CD14-positive monocyte (primary cell): Measurements from ENCODE around the gene SLC9A9. TPM values are rescaled to one million over a fixed set of nuclear protein-coding genes. Genes with fewer than 3 reads are reported as not detected.

Source experiments
- DNase-seq, 3 donors: peaks; one replicate each; pipeline ENCODE4 v3.0.0-alpha.2; 2011 to 2022
- H2AFZ ChIP-seq: 2 replicates; pipeline ENCODE4 v1.6.0; 2012; ENCODE audit warnings: mild to moderate bottlenecking, low read depth, low read length, inconsistent platforms; ENCODE audit not compliant: insufficient read depth, poor library complexity, severe bottlenecking
- H3K27ac ChIP-seq, 2 donors: 1 replicate in 1 of 2; 2 replicates in 1 of 2; pipeline ENCODE4 v1.5.1; 2012 to 2013; ENCODE audit warnings: low read length in 2 of 2, control low read depth in 1 of 2, inconsistent platforms in 1 of 2, low read depth in 1 of 2, mild to moderate bottlenecking in 1 of 2
- H3K27me3 ChIP-seq, 2 donors: one replicate each; pipeline versions ENCODE4 v1.6.0 to v1.6.1; 2011 to 2013; ENCODE audit warnings: low read length in 2 of 2; ENCODE audit not compliant: control insufficient read depth in 2 of 2, insufficient read depth in 2 of 2
- H3K36me3 ChIP-seq, 2 donors: replicated peaks in 1 of 2; 1 replicate in 1 of 2; 2 replicates in 1 of 2; pipeline versions ENCODE4 v1.5.1 to v1.6.1; 2012 to 2013; ENCODE audit warnings: low read length in 2 of 2, control low read depth in 1 of 2, inconsistent platforms in 1 of 2, mild to moderate bottlenecking in 1 of 2; ENCODE audit not compliant: insufficient read depth in 2 of 2, control insufficient read depth in 1 of 2
- H3K4me1 ChIP-seq, 2 donors: 1 replicate in 1 of 2; 2 replicates in 1 of 2; pipeline versions ENCODE4 v1.5.1 to v1.6.1; 2012 to 2013; ENCODE audit warnings: low read length in 2 of 2, control low read depth in 1 of 2, inconsistent platforms in 1 of 2, mild to moderate bottlenecking in 1 of 2, moderate library complexity in 1 of 2; ENCODE audit not compliant: insufficient read depth in 2 of 2, control insufficient read depth in 1 of 2
- H3K4me2 ChIP-seq: replicated peaks from 2 replicates; pipeline ENCODE3; 2012; ENCODE audit warnings: low read length, moderate library complexity, mild to moderate bottlenecking; ENCODE audit not compliant: poor library complexity, severe bottlenecking; ENCODE audit errors: extremely low read depth
- H3K4me3 ChIP-seq, 3 experiments: fragments of 200-600 bp in 1 of 3; sonication (generic) in 1 of 3; replicated peaks in 1 of 3; 1 replicate in 2 of 3; 2 replicates in 1 of 3; pipeline ENCODE4 v1.5.1; 2011 to 2013; ENCODE audit warnings: low read length in 3 of 3, mild to moderate bottlenecking in 3 of 3, control low read depth in 2 of 3, low read depth in 2 of 3, inconsistent platforms in 1 of 3, moderate library complexity in 1 of 3
- H3K79me2 ChIP-seq: 2 replicates; pipeline ENCODE4 v1.6.0; 2012; ENCODE audit warnings: mild to moderate bottlenecking, control low read depth, inconsistent platforms, low read length, moderate library complexity; ENCODE audit not compliant: insufficient read depth
- H3K9ac ChIP-seq: 2 replicates; pipeline ENCODE4 v1.6.0; 2017; ENCODE audit warnings: low read length, mild to moderate bottlenecking; ENCODE audit not compliant: insufficient read depth, poor library complexity, severe bottlenecking
- H3K9me3 ChIP-seq, 2 donors: replicated peaks in 1 of 2; 1 replicate in 1 of 2; 2 replicates in 1 of 2; pipeline versions ENCODE4 v1.5.1 to v1.6.1; 2012 to 2013; ENCODE audit warnings: low read length in 2 of 2, control low read depth in 1 of 2; ENCODE audit not compliant: control insufficient read depth in 1 of 2, insufficient read depth in 1 of 2
- H4K20me1 ChIP-seq: 2 replicates; pipeline ENCODE4 v1.6.0; 2012; ENCODE audit warnings: mild to moderate bottlenecking, low read length, control low read depth, moderate library complexity; ENCODE audit not compliant: insufficient read depth
- H3K27ac Mint-ChIP-seq, 7 donors: one replicate each; pipeline ENCODE4 v1.8.0; 2020; ENCODE audit warnings: mild to moderate bottlenecking in 7 of 7, mixed read lengths in 7 of 7, moderate library complexity in 6 of 7, inconsistent platforms in 2 of 7
- H3K27me3 Mint-ChIP-seq, 3 donors: one replicate each; pipeline ENCODE4 v1.8.0; 2021 to 2022; ENCODE audit warnings: low read depth in 3 of 3, mild to moderate bottlenecking in 3 of 3, mixed read lengths in 3 of 3, moderate library complexity in 3 of 3, inconsistent platforms in 1 of 3
- H3K36me3 Mint-ChIP-seq, 2 donors: one replicate each; pipeline ENCODE4 v1.8.0; 2020; ENCODE audit warnings: mixed read lengths in 2 of 2, inconsistent platforms in 1 of 2, mild to moderate bottlenecking in 1 of 2
- H3K4me1 Mint-ChIP-seq: one replicate; pipeline ENCODE4 v1.8.0; 2020; ENCODE audit warnings: mild to moderate bottlenecking, mixed read lengths
- H3K4me3 Mint-ChIP-seq, 2 donors: one replicate each; pipeline ENCODE4 v1.8.0; 2020; ENCODE audit warnings: mild to moderate bottlenecking in 2 of 2, mixed read lengths in 2 of 2, moderate library complexity in 1 of 2
- H3K9me3 Mint-ChIP-seq, 7 donors: one replicate each; pipeline ENCODE4 v1.8.0; 2020 to 2022; ENCODE audit warnings: mixed read lengths in 7 of 7, mild to moderate bottlenecking in 6 of 7, moderate library complexity in 6 of 7, inconsistent platforms in 2 of 7
- WGBS: methylation state at CpG from one replicate; pipeline ENCODE4 v1.1.5; 2013; ENCODE audit warnings: missing lambda C conversion rate; ENCODE audit not compliant: insufficient coverage; 5-methylcytosine and 5-hydroxymethylcytosine counted together
- intact Hi-C, 2 donors: fragments of 100-400 bp; cut with micrococcal nuclease; formaldehyde crosslinking; loops; one replicate each; pipeline versions ENCODE4 v1.15.0 to v1.15.1; 2023
- polyA plus RNA-seq, 3 donors: library from polyadenylated mRNA; depleted of rRNA in 1 of 3; unstranded in 2 of 3; stranded (reverse) in 1 of 3; fragments of 300-500 nt in 2 of 3; fragments of >200 nt in 1 of 3; fragmentation: Illumina TruSeq in 2 of 3; gene quantifications; 1 replicate in 2 of 3; 2 replicates in 1 of 3; pipeline ENCODE4 v1.2.3, GENCODE V29; 2012 to 2021
- TF ChIP-seq, protein P1 (sequence below): fragments of 200-600 bp; IDR thresholded peaks from one replicate; pipeline ENCODE4 v1.8.0; 2022; ENCODE audit warnings: antibody characterized with exemption, mild to moderate bottlenecking

Gene SLC9A9
- polyA plus RNA-seq, 3 donors: 14.1 to 32.8 (median 27.0) TPM

GRCh38 chr3:143354342-143354741 lies 493.9 kb downstream of the SLC9A9 start:
- H3K27ac ChIP-seq: no peak overlapping the region
- Mint-ChIP-seq H3K4me3 (no peak overlapping the region), H3K27me3 (peaks cover 1 to 2% (median 1%) of the 10 kb centered on the region in 3 donors), H3K4me1 (peaks cover 8% of the 10 kb centered on the region), H3K9me3 (peaks cover 0 to 1% (median 0%) of the 10 kb centered on the region in 7 donors), H3K36me3 (peaks cover 9 to 33% of the 10 kb centered on the region in 2 donors), H3K27ac (peak overlapping the region in 1 of 7 donors; percentile 5)
- WGBS: 100% methylated on average over 1 of the region's 1 CpG
- no peaks in the 10 kb centered on the region for H3K36me3 ChIP-seq
- peaks cover 8 to 11% of the 10 kb centered on the region in 2 donors for H3K4me1 ChIP-seq
- no peaks in the 10 kb centered on the region for H3K79me2 ChIP-seq
- no peak for DNase-seq
- H3K4me3 ChIP-seq: no peak overlapping the region
- intact Hi-C loops: no loop called here
- no peaks in the 10 kb centered on the region for H3K9me3 ChIP-seq
- no peak overlapping the region for H3K4me2 ChIP-seq
- TF ChIP-seq, protein P1, sequence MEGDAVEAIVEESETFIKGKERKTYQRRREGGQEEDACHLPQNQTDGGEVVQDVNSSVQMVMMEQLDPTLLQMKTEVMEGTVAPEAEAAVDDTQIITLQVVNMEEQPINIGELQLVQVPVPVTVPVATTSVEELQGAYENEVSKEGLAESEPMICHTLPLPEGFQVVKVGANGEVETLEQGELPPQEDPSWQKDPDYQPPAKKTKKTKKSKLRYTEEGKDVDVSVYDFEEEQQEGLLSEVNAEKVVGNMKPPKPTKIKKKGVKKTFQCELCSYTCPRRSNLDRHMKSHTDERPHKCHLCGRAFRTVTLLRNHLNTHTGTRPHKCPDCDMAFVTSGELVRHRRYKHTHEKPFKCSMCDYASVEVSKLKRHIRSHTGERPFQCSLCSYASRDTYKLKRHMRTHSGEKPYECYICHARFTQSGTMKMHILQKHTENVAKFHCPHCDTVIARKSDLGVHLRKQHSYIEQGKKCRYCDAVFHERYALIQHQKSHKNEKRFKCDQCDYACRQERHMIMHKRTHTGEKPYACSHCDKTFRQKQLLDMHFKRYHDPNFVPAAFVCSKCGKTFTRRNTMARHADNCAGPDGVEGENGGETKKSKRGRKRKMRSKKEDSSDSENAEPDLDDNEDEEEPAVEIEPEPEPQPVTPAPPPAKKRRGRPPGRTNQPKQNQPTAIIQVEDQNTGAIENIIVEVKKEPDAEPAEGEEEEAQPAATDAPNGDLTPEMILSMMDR: no peak
- no peaks in the 10 kb centered on the region for H3K27me3 ChIP-seq
- no peak overlapping the region for H2AFZ ChIP-seq
- no peak overlapping the region for H3K9ac ChIP-seq
- H4K20me1 ChIP-seq: no peaks in the 10 kb centered on the region

DNA sequence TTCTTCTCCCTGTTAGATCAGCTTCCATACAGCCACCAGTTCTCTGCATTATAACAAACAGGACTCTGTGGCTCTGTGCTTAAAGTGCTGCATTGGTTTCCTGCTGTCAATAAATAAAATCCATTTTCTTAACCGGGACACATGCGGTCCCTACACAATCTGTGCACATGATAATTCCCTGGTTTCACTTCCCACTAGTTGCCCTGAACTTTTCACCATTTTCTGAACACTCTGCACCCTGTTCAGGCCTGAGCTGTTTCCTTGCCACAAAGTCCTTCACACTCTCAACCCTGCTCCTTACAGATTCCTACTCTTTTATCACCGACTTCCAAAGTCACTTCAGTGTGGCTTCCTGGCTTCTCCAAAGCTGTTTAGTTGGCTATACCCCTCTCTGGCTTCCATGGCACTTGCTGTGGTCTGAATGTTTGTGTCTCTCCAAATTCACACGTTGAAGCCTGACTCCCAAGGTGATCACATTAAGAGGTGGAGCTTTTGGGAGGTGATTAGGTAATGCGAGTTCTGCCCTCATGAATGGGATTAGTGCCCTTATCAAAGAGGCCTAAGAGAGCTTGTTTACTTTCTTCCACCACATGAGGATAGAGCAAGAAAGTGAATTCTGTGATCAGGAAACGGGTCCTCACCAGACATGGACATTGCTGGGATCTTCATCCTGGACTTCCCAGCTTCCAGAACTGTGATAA lies 495.3 kb downstream of the SLC9A9 start:
- no peaks in the 10 kb centered on the region for H3K9me3 ChIP-seq
- peak overlapping the region in 6 of 7 donors; percentile 46 to 85 (median 68) for H3K27ac Mint-ChIP-seq
- H3K9ac ChIP-seq: no peak overlapping the region
- peak overlapping the region in 1 of 2 donors; percentile 44 for H3K27ac ChIP-seq
- peak overlapping the region; percentile 57 for H2AFZ ChIP-seq
- peaks cover 1 to 2% (median 1%) of the 10 kb centered on the region in 3 donors for H3K27me3 Mint-ChIP-seq
- peaks cover 0 to 1% (median 0%) of the 10 kb centered on the region in 7 donors for H3K9me3 Mint-ChIP-seq
- no peak overlapping the region for H3K4me3 ChIP-seq
- H3K4me1 ChIP-seq: peaks cover 13 to 18% of the 10 kb centered on the region in 2 donors
- H3K4me3 Mint-ChIP-seq: peak overlapping the region in 1 of 2 donors; percentile 32
- peaks cover 11 to 29% of the 10 kb centered on the region in 2 donors for H3K36me3 Mint-ChIP-seq
- TF ChIP-seq, protein P1: no peak
- H3K4me1 Mint-ChIP-seq: peaks cover 16% of the 10 kb centered on the region
- H3K4me2 ChIP-seq: no peak overlapping the region
- no peaks in the 10 kb centered on the region for H3K36me3 ChIP-seq
- H4K20me1 ChIP-seq: no peaks in the 10 kb centered on the region
- 29% methylated on average over 3 of the region's 6 CpGs for WGBS
- peak; percentile 9 to 30 (median 21) for DNase-seq
- H3K27me3 ChIP-seq: no peaks in the 10 kb centered on the region
- intact Hi-C loops: no loop called here
- H3K79me2 ChIP-seq: no peaks in the 10 kb centered on the region
